HepG2 (cell line): ENCODE results near the gene SPATA33. TPM values are rescaled to one million over a fixed set of nuclear protein-coding genes. Genes with fewer than 3 reads are reported as not detected.

Experiments used
- CERS6 ChIP-seq: sonication (generic); formaldehyde crosslinking; IDR thresholded peaks from 2 replicates; pipeline ENCODE4 v1.5.0; 2020; ENCODE audit warnings: missing genetic modification reagents
- CREB1 ChIP-seq, 2 experiments: fragments of 450-650 bp in 1 of 2; IDR thresholded peaks; 2 replicates each; pipeline ENCODE4 v1.6.1; 2016 to 2017; ENCODE audit warnings: control low read depth in 1 of 2, mild to moderate bottlenecking in 1 of 2, missing compliant biosample characterization in 1 of 2, missing genetic modification characterization in 1 of 2
- CREBL2 ChIP-seq: sonication (generic); formaldehyde crosslinking; IDR thresholded peaks from 2 replicates; pipeline ENCODE4 v1.8.1; 2023; ENCODE audit warnings: missing genetic modification reagents, mild to moderate bottlenecking, borderline replicate concordance
- E2F5 ChIP-seq: sonication (generic); formaldehyde crosslinking; conservative IDR thresholded peaks from 2 replicates; pipeline ENCODE4 v1.4.0; 2020; ENCODE audit warnings: missing genetic modification reagents
- KDM3A ChIP-seq: IDR thresholded peaks from 2 replicates; pipeline ENCODE4 v1.6.1; 2018; ENCODE audit warnings: low read depth, missing compliant biosample characterization
- KMT2B ChIP-seq: IDR thresholded peaks from 2 replicates; pipeline ENCODE4 v1.6.1; 2016; ENCODE audit warnings: missing genetic modification reagents, missing compliant biosample characterization
- MTF2 ChIP-seq: sonication (generic); formaldehyde crosslinking; IDR thresholded peaks from 2 replicates; pipeline ENCODE4 v1.5.0; 2020; ENCODE audit warnings: missing genetic modification reagents, borderline replicate concordance
- NFE2 ChIP-seq: sonication (generic); formaldehyde crosslinking; IDR thresholded peaks from 2 replicates; pipeline ENCODE4 v1.4.0; 2020; ENCODE audit warnings: missing genetic modification reagents
- RFX3 ChIP-seq: IDR thresholded peaks from 2 replicates; pipeline ENCODE4 v1.6.1; 2016; ENCODE audit warnings: missing biosample characterization, missing genetic modification reagents
- RFXAP ChIP-seq: sonication (generic); formaldehyde crosslinking; IDR thresholded peaks from 2 replicates; pipeline ENCODE4 v1.4.0; 2020; ENCODE audit warnings: missing genetic modification reagents, borderline replicate concordance
- RNF219 ChIP-seq: sonication (generic); formaldehyde crosslinking; IDR thresholded peaks from 2 replicates; pipeline ENCODE4 v1.5.0; 2020; ENCODE audit warnings: mild to moderate bottlenecking, missing genetic modification reagents
- RXRA ChIP-seq: sonication (generic); formaldehyde crosslinking; IDR thresholded peaks from 2 replicates; pipeline ENCODE4 v1.5.1; 2020; ENCODE audit warnings: missing genetic modification reagents
- SALL2 ChIP-seq: sonication (generic); formaldehyde crosslinking; IDR thresholded peaks from 2 replicates; pipeline ENCODE4 v1.8.1; 2023; ENCODE audit warnings: mild to moderate bottlenecking, missing genetic modification reagents, inconsistent platforms
- SATB2 ChIP-seq: sonication (generic); formaldehyde crosslinking; IDR thresholded peaks from 2 replicates; pipeline ENCODE4 v1.5.0; 2020; ENCODE audit warnings: missing genetic modification reagents
- SOX6 ChIP-seq, 2 experiments: fragments of 450-650 bp in 1 of 2; sonication (generic) in 1 of 2; formaldehyde crosslinking in 1 of 2; IDR thresholded peaks; 2 replicates each; pipeline versions ENCODE4 v1.4.0 to v1.6.1; 2017 to 2020; ENCODE audit warnings: antibody characterized with exemption in 1 of 2, mild to moderate bottlenecking in 1 of 2, missing genetic modification reagents in 1 of 2
- SRSF1 ChIP-seq: fragments of 200-400 bp; formaldehyde crosslinking; optimal IDR thresholded peaks from 2 replicates; pipeline ENCODE3; 2017; ENCODE audit warnings: mild to moderate bottlenecking, low read depth, low read length, moderate library complexity
- TGIF2 ChIP-seq: IDR thresholded peaks from 2 replicates; pipeline ENCODE4 v1.6.1; 2016; ENCODE audit warnings: control low read depth, missing compliant biosample characterization
- U2AF1 ChIP-seq: fragments of 200-400 bp; formaldehyde crosslinking; optimal IDR thresholded peaks from 2 replicates; pipeline ENCODE3; 2017; ENCODE audit warnings: mild to moderate bottlenecking, low read depth, low read length
- ZBTB25 ChIP-seq: IDR thresholded peaks from 2 replicates; pipeline ENCODE4 v1.6.1; 2018; ENCODE audit warnings: missing genetic modification reagents
- ZBTB37 ChIP-seq: sonication (generic); formaldehyde crosslinking; IDR thresholded peaks from 2 replicates; pipeline ENCODE4 v1.4.0; 2020; ENCODE audit warnings: mild to moderate bottlenecking, missing genetic modification reagents
- ZFP1 ChIP-seq: IDR thresholded peaks from 2 replicates; pipeline ENCODE4 v1.6.1; 2016
- ZNF101 ChIP-seq: sonication (generic); formaldehyde crosslinking; IDR thresholded peaks from 2 replicates; pipeline ENCODE4 v1.4.0; 2020; ENCODE audit warnings: mild to moderate bottlenecking, low read depth, missing genetic modification reagents, borderline replicate concordance
- ZNF234 ChIP-seq: sonication (generic); formaldehyde crosslinking; conservative IDR thresholded peaks from 2 replicates; pipeline ENCODE4 v1.5.1; 2020; ENCODE audit warnings: mild to moderate bottlenecking, missing genetic modification reagents
- ZNF678 ChIP-seq: sonication (generic); formaldehyde crosslinking; IDR thresholded peaks from 2 replicates; pipeline ENCODE4 v1.4.0; 2020; ENCODE audit warnings: mild to moderate bottlenecking, missing genetic modification reagents
- ZNF839 ChIP-seq: sonication (generic); formaldehyde crosslinking; IDR thresholded peaks from 2 replicates; pipeline ENCODE4 v1.4.0; 2020; ENCODE audit warnings: missing genetic modification reagents, mild to moderate bottlenecking, borderline replicate concordance
- polyA plus RNA-seq, 8 experiments: library from polyadenylated mRNA; depleted of rRNA in 3 of 8; stranded (reverse) in 7 of 8; unstranded in 1 of 8; fragments of >200 nt; fragmentation: Illumina TruSeq in 4 of 8; extraction: Trizol in 4 of 8; gene quantifications; 2 replicates each; pipeline versions ENCODE4 v1.2.1 to v1.2.3, GENCODE V29; 2011 to 2016; ENCODE audit warnings: low read depth in 4 of 8, missing spikeins in 1 of 8, mixed read lengths in 1 of 8; ENCODE audit not compliant: insufficient read depth in 1 of 8
- total RNA-seq, 5 experiments: library from RNA; depleted of rRNA; stranded (reverse); fragments of >200 nt; fragmentation: Illumina TruSeq; extraction: Trizol; gene quantifications; 2 replicates each; pipeline ENCODE4 v1.2.3, GENCODE V29; 2016; ENCODE audit warnings: low read depth in 1 of 5

SPATA33 gene
- total and polyA plus RNA-seq, 2 of the 13 experiments (the other 11 are each of a cell fraction or from before 2014, with no cell fraction given), result 5.7 to 11.0 TPM

GRCh38 chr16:89688395-89688794, 30.8 kb downstream of the SPATA33 start (continued):
- TF ChIP-seq ZNF839 (no peak), RFX3 (CRISPR knock-in tag) (no peak), CREBL2 (CRISPR knock-in tag) (no peak), SALL2 (CRISPR knock-in tag) (no peak), NFE2 (no peak), SRSF1 (no peak), ZNF234 (no peak), KDM3A (CRISPR knock-in tag) (no peak), ZBTB37 (CRISPR knock-in tag) (no peak), RFXAP (CRISPR knock-in tag) (no peak), RXRA (CRISPR knock-in tag) (no peak), SATB2 (CRISPR knock-in tag) (no peak), RNF219 (0 out of 2 replicates have a peak, but pooled peaks have one; percentile 19), CREB1 (IDR thresholded peaks at IDR 0.05) (no peak), CREB1 (CRISPR knock-in tag; IDR thresholded peaks at IDR 0.05) (no peak), CERS6 (CRISPR knock-in tag) (no peak), KMT2B (no peak), E2F5 (CRISPR knock-in tag) (no peak), ZNF101 (CRISPR knock-in tag) (no peak), SOX6 (IDR thresholded peaks at IDR 0.05) (no peak), SOX6 (CRISPR knock-in tag; IDR thresholded peaks at IDR 0.05) (no peak), U2AF1 (no peak), ZBTB25 (CRISPR knock-in tag) (no peak), MTF2 (CRISPR knock-in tag) (no peak), ZFP1 (no peak), ZNF678 (CRISPR knock-in tag) (no peak), TGIF2 (CRISPR knock-in tag) (no peak)
